ENCODE data around the gene ERI3. TPM values are rescaled to one million over a fixed set of nuclear protein-coding genes. Genes with fewer than 3 reads are reported as not detected.

Gene ERI3
- total and polyA plus RNA-seq, 2 experiments from 2014 or later = 59.4 to 93.2 TPM

- Histone ChIP-seq H3K9me2 (replicated peaks; ENCODE audit: insufficient read depth) (no peaks in the 10 kb centered on the region), H3K27me3 (no peaks in the 10 kb centered on the region), H3K9me3 (ENCODE audit: low read depth) (no peaks in the 10 kb centered on the region), H4K20me1 (ENCODE audit: insufficient read depth, poor library complexity, severe bottlenecking) (no peaks in the 10 kb centered on the region), H3K79me2 (peaks cover 8% of the 10 kb centered on the region), H3K36me3 (replicated peaks; ENCODE audit: insufficient read depth, low read depth) (no peaks in the 10 kb centered on the region), H3K4me2 (peak overlapping the region; percentile 46), H3K4me3 (no peak overlapping the region), H3K4me1 (ENCODE audit: insufficient read depth) (peaks cover 26% of the 10 kb centered on the region), H3K27ac (peak overlapping the region; percentile 23), H2AFZ (no peak overlapping the region)
- DNase-seq (ENCODE audit: low spot score) = no peak
- no peak for TF ChIP-seq EZH2phosphoT487 (IDR thresholded peaks at IDR 0.05; ENCODE audit: low read depth, severe bottlenecking, unreplicated experiment)
- WGBS (ENCODE audit: low lambda C conversion rate, missing lambda C conversion rate) = 92% methylated on average over 3 of the region's 3 CpGs
These were observed 82.1 kb downstream of the ERI3 start for GRCh38 chr1:44272992-44273391.

DNA sequence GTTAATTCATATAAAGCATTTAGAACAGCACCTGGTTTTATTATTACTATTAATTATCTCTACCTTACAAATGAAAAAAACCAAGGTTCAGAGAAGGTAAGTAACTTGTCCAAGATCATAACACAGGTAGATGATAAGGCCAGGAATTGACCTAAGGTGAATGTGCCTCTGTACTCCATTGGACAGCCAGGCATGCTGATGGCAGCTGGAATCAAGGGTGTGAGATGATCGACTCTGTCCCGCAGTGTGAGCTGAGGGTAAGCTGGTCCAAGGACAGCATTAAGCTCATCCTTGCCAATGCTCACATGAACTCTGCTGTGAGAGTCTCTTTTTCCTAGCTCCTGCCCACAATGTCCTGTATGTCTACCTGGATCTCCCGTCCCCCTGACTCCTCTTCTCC is 83.4 kb downstream of the ERI3 start:
- no peak overlapping the region for H3K4me2 ChIP-seq
- peaks cover 37% of the 10 kb centered on the region for H3K4me1 ChIP-seq (ENCODE audit: insufficient read depth)
- H3K79me2 ChIP-seq = peaks cover 2% of the 10 kb centered on the region
- no peak overlapping the region for H2AFZ ChIP-seq
- no peaks in the 10 kb centered on the region for H3K36me3 ChIP-seq (replicated peaks; ENCODE audit: insufficient read depth, low read depth)
- H3K4me3 ChIP-seq = no peak overlapping the region
- WGBS (ENCODE audit: low lambda C conversion rate, missing lambda C conversion rate) = 97% methylated on average over 3 of the region's 3 CpGs
- no peaks in the 10 kb centered on the region for H4K20me1 ChIP-seq (ENCODE audit: insufficient read depth, poor library complexity, severe bottlenecking)
- H3K27ac ChIP-seq = peak overlapping the region; percentile 21
- H3K9me3 ChIP-seq (ENCODE audit: low read depth) = no peaks in the 10 kb centered on the region
- no peak for TF ChIP-seq EZH2phosphoT487 (IDR thresholded peaks at IDR 0.05; ENCODE audit: low read depth, severe bottlenecking, unreplicated experiment)
- TF ChIP-seq CTCF (IDR thresholded peaks at IDR 0.05; ENCODE audit: poor library complexity) = no peak
- H3K9me2 ChIP-seq (replicated peaks; ENCODE audit: insufficient read depth) = no peaks in the 10 kb centered on the region
- no peak for DNase-seq (ENCODE audit: low spot score)
- H3K27me3 ChIP-seq = no peaks in the 10 kb centered on the region

DNA sequence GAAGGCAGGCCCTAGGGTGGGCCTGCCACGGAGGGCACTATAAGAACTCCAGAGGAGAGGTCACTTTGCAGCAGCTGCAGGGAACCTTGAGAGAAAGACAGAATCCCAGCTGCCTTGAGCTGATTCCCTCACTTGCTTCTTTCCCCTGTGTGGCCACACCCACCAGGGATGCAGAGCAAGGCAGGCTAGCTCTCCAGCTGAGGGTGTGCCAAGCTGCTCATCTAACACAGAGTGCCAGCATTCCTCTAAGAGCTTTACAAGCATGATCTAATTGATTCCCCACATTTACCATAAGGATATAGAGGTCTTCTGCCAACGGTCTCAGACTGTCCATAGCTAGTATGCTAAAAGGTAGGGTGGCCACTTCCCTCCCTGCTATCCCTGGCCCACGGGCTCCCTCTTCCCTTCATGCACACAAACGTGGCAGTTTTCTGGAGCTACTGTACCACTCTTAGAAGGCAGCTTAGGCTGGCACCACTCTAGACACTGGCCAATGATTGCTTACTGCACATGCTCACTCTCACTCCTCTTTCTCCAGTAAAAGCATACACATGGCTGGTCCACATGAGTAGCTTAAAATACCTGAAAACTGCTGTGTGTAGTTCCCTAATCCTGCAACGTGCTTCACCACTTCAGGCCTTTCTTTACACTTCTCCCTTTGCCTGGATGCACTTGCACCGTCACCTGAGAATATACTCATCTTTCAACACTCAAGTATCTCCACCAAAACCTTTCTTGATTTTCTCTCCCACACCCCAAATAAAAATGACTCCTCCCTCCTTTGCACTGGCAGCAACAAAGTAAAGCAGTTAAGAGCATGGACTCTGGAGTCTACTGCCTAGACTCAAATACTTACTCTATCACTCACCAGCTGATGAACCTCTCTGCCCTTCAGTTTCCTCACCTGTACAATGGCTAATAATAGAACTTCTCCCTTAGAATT is 84.1 kb downstream of the ERI3 start:
- no peak overlapping the region for H3K4me2 ChIP-seq
- no peaks in the 10 kb centered on the region for H4K20me1 ChIP-seq (ENCODE audit: insufficient read depth, poor library complexity, severe bottlenecking)
- H3K4me1 ChIP-seq (ENCODE audit: insufficient read depth) = peaks cover 39% of the 10 kb centered on the region
- no peaks in the 10 kb centered on the region for H3K27me3 ChIP-seq
- no peaks in the 10 kb centered on the region for H3K36me3 ChIP-seq (replicated peaks; ENCODE audit: insufficient read depth, low read depth)
- DNase-seq (ENCODE audit: low spot score) = peak; percentile 39
- H3K9me3 ChIP-seq (ENCODE audit: low read depth) = no peaks in the 10 kb centered on the region
- WGBS (ENCODE audit: low lambda C conversion rate, missing lambda C conversion rate) = 84% methylated on average over 6 of the region's 6 CpGs
- H3K79me2 ChIP-seq = no peaks in the 10 kb centered on the region
- no peaks in the 10 kb centered on the region for H3K9me2 ChIP-seq (replicated peaks; ENCODE audit: insufficient read depth)
- H3K27ac ChIP-seq = peak overlapping the region; percentile 49
- no peak overlapping the region for H3K4me3 ChIP-seq
- no peak for TF ChIP-seq EZH2 (IDR thresholded peaks at IDR 0.05; ENCODE audit: borderline replicate concordance)
- TF ChIP-seq CTCF (IDR thresholded peaks at IDR 0.05; ENCODE audit: poor library complexity) = no peak
- no peak for TF ChIP-seq EZH2phosphoT487 (IDR thresholded peaks at IDR 0.05; ENCODE audit: low read depth, severe bottlenecking, unreplicated experiment)
- no peak overlapping the region for H2AFZ ChIP-seq

DNA sequence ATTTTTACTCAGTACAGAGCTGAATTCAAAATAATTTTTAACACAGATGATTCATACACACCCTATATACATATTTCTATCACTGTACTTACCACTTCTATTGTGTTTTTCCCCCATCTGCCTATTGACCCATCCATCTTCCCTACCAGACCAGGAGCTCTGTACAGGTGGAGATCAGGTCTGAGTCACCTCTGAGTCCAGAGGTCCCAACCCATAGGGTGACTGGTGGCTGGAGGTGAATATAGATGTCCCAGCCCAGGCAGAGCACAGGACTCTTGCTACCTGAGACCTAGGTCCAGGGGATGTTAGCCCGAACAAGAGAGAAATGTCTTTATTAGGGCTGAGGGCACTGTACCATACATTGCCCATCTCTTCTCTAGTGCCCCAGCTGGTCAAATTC is 87.0 kb downstream of the ERI3 start:
- 100% methylated on average over 1 of the region's 1 CpG for whole genome bisulfite sequencing (ENCODE audit: low lambda C conversion rate, missing lambda C conversion rate)
- H3K27ac ChIP-seq = peak overlapping the region; percentile 66

More for the DNA sequence above, 87.0 kb downstream of the ERI3 start:
- no peaks in the 10 kb centered on the region for H3K36me3 ChIP-seq (replicated peaks; ENCODE audit: insufficient read depth, low read depth)
- H3K27me3 ChIP-seq = no peaks in the 10 kb centered on the region
- H3K4me3 ChIP-seq = no peak overlapping the region
- no peak overlapping the region for H3K4me2 ChIP-seq
- H3K9me3 ChIP-seq (ENCODE audit: low read depth) = no peaks in the 10 kb centered on the region
- H3K79me2 ChIP-seq = no peaks in the 10 kb centered on the region
- H3K4me1 ChIP-seq (ENCODE audit: insufficient read depth) = peaks cover 33% of the 10 kb centered on the region
- no peaks in the 10 kb centered on the region for H4K20me1 ChIP-seq (ENCODE audit: insufficient read depth, poor library complexity, severe bottlenecking)
- TF ChIP-seq CTCF (IDR thresholded peaks at IDR 0.05; ENCODE audit: poor library complexity) (no peak), EZH2 (IDR thresholded peaks at IDR 0.05; ENCODE audit: borderline replicate concordance) (no peak), EZH2phosphoT487 (IDR thresholded peaks at IDR 0.05; ENCODE audit: low read depth, severe bottlenecking, unreplicated experiment) (no peak)
- no peak overlapping the region for H2AFZ ChIP-seq
- H3K9me2 ChIP-seq (replicated peaks; ENCODE audit: insufficient read depth) = no peaks in the 10 kb centered on the region
- DNase-seq (ENCODE audit: low spot score) = no peak
